GM19463 (cell line): ENCODE results near the gene ULK2.
"Not testable (repeated sequence)": the region's sequence is repeated elsewhere in the genome, so short reads cannot be mapped to it uniquely, and the experiment has no call there.

Experiments used
- ATAC-seq: cut with Tn5 transposase; IDR thresholded peaks from one replicate; pipeline ENCODE4 v1.9.1; 2021; ENCODE audit warnings: mild to moderate bottlenecking, moderate library complexity; ENCODE audit not compliant: unreplicated experiment

Gene ULK2

GRCh38 chr17:19867079-19867328 is 732 bp downstream of the ULK2 start:
- no peak for ATAC-seq

- no peak for ATAC-seq
Measured at GRCh38 chr17:19865021-19865420, 2.7 kb downstream of the ULK2 start.

GRCh38 chr17:19860647-19861177 is 7.0 kb downstream of the ULK2 start:
- ATAC-seq = not testable (repeated sequence)

- no peak for ATAC-seq
Measured at GRCh38 chr17:19857640-19858039, 10.1 kb downstream of the ULK2 start.

GRCh38 chr17:19833914-19834313 is 33.8 kb downstream of the ULK2 start:
- no peak for ATAC-seq

- no peak for ATAC-seq
Measured at GRCh38 chr17:19830061-19830460, 37.7 kb downstream of the ULK2 start.

GRCh38 chr17:19812407-19812806 is 55.3 kb downstream of the ULK2 start:
- ATAC-seq = no peak

GRCh38 chr17:19805006-19805405 is 62.7 kb downstream of the ULK2 start:
- no peak for ATAC-seq

GRCh38 chr17:19800571-19800970 is 67.2 kb downstream of the ULK2 start:
- no peak for ATAC-seq

- no peak for ATAC-seq
Measured at GRCh38 chr17:19799796-19800195, 67.9 kb downstream of the ULK2 start.

GRCh38 chr17:19796457-19796856 is 71.3 kb downstream of the ULK2 start:
- ATAC-seq = no peak

GRCh38 chr17:19791918-19792550 is 75.7 kb downstream of the ULK2 start:
- ATAC-seq = no peak

GRCh38 chr17:19787733-19788357 is 79.9 kb downstream of the ULK2 start:
- ATAC-seq = no peak

GRCh38 chr17:19785854-19786253 is 81.9 kb downstream of the ULK2 start:
- no peak for ATAC-seq

- ATAC-seq = no peak
Measured at GRCh38 chr17:19781488-19782458, 86.0 kb downstream of the ULK2 start.

GRCh38 chr17:19780846-19781245 is 86.9 kb downstream of the ULK2 start:
- ATAC-seq = no peak

- ATAC-seq = no peak
Measured at GRCh38 chr17:19773534-19773933, 94.2 kb downstream of the ULK2 start.

GRCh38 chr17:19771971-19772630 is 95.6 kb downstream of the ULK2 start:
- ATAC-seq = no peak

- no peak for ATAC-seq
Measured at GRCh38 chr17:19770985-19771735, 96.6 kb downstream of the ULK2 start.

GRCh38 chr17:19769946-19770652 is 97.6 kb downstream of the ULK2 start:
- no peak for ATAC-seq
